Nucleus accumbens (tissue), 56 donors: Measurements from ENCODE around the gene NLGN4X.
A peak's percentile ranks its signal among the peaks of the same experiment; 100 is the strongest.

ENCODE experiments used
- DNase-seq, 56 donors: peaks; one replicate each; lab custom pipeline; 2025; lab: John Stamatoyannopoulos, UW

The NLGN4X gene

DNA sequence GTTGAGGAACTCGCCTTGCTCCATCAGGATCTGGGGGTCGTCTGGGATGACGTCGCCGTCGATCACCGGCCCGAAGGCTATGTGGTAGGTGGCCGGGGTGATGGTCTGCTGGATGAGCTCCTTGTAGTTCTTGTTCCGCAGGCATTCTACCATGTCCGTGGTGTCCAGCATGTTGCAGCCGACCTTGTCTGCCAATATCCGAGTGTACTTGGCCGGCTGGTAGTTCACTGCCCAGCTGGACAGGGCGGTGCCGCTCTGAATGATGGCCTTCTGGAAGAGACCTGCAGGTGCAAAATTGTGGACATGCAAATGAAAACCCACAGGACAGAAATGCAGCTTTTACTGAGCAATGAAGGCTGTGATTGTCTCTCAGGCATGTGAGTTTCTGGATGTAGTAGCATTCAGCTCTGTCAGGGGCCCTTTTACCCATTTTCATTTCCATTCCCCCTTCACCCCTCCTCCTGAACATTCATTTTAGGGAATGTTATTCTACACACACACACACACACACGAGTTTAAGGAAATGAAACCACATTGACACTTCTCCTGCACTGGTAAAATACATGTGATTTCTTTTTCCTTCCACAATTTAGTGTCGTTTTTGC lies 325.0 kb downstream of the NLGN4X start:
- DNase-seq, result peak in 20 of 56 donors; percentile 0 to 32 (median 4)

DNA sequence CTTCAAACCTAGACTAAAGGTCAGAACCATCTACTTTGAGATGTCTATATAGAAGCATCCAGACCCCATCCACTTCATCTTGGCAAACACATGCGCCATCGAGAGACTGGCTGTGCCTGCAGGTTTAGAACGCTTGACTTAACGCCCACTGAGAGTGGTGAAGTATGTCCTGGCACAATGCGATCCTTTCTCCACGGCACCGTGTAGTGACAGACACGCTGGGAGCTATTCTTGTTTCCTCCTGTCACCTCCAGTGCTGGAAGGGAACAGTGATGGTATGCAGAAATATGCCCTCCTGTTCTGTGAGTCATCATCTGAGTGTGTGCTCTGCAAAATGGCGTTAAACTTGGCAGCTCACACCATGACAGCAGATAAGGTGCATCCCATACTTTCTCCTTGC lies 330.2 kb downstream of the NLGN4X start:
- DNase-seq, result peak in 12 of 56 donors; percentile 0 to 52 (median 10)

DNA sequence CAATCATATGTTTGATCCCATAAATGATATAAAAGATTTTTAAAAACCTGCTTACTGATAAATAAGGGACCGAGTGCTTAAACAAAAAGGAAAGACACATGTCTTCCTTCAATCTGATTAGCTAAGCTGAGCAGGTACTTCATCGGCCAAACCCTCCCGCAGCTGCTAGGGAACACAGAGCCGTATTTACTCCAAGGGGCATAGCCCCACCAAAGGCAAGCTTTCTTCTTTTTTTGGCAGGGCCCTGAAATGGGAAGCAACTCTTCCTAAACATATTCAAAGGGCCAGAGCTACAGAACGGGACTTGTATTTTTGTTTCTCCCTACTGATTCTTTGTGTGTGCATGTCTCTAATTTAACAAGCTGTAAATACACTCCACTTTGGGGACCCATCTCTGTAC lies 337.3 kb downstream of the NLGN4X start:
- peak in 4 of 56 donors; percentile 1 to 5 (median 3) for DNase-seq

DNA sequence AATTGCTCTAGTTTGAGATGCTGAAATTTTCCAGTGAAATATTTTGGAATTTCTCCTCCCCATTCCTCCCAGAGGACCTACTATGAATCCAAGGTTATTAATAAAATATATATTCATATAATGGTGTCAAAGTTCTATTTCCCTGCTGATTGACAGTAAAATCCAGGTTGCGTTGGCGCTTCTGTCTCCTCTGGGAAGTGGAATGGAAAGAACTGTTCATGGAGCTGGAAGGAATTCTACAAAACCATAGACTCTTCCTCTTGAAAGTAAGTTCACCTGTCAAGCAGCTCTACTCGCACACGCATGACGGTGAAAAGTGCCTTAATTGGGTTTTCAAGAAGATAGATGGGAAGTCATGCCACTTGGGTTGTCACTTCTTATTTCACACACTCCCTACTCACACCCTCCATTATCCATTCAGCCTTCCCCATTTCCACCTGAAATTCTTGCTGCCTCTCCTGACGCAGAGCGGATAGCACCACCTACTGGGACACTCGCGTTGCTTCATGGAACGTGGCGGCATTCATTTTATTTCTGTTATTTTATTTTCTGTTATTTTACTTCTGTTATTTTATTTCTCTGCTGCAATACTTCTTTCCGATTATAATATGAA lies 351.6 kb downstream of the NLGN4X start:
- peak in 7 of 56 donors; percentile 0 to 19 (median 4) for DNase-seq

DNA sequence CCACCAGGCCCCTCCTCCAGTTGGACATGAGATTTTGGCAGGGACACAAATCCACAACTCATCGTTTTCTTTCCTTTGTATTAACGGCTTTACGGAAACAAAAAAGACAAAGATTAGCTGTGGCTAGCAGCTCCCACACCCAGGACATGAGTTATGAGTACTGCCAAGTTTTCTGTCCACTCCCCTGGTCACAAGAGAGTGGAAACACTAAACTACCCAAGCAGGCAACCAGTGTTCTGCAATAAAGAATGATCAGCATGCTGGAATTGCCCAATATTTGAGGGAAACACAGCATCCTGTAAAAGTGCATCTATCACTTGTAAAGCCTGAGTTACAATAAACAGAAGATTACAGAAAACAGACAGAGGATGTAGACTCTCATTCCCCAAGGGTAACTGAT lies 358.4 kb downstream of the NLGN4X start:
- DNase-seq, result no peak

DNA sequence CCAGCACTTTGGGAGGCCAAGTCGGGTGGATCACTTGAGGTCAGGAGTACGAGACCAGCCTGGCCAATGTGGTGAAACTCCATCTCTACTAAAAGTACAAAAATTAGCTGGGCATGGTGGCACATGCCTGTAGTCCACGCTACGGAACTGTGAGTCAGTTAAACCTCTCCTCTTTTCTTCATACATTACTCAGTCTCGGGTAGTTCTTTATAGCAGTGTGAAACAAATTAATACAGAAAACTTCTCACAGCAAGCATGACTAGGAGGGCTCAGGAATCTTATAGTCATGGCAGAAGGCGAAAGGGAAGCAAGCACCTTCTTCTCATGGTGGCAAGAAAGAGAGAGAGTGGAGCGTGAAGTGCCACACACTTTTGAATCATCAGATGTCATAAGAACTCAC lies 358.9 kb downstream of the NLGN4X start:
- DNase-seq, result no peak

DNA sequence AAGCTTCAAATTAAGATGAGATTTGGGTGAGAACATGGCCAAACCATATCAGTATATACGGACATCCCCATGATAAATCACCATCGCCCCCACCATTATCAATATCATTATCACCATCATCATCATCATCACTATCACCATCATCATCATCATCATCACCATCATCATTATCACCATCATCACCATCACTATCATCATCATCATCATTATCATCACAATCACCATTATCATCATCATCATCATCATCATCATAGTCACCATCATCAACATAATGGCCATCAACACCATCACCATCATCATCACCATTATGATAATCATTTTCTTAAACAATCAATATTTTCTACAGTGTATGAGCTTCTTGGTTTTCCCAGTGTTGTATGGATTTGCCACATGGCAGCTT lies 360.9 kb downstream of the NLGN4X start:
- DNase-seq, result no peak

DNA sequence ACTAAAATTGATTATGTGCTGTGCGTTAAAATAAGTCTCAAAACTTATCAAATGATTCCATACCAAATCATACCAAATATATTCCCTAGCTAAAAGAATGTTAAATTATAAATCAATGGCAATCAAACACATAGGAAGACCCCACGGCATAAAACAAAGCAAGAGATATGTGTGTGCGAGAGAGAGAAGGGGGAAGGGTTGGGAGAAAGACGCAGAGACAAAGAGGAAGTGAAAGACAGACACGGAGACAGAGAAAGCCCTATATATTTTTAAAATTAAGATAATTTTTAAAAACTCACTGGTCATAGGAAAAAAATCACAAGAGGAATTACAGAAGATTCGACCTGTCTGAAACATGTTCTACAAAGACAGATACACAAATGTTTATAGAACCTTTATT lies 371.4 kb downstream of the NLGN4X start:
- no peak for DNase-seq

DNA sequence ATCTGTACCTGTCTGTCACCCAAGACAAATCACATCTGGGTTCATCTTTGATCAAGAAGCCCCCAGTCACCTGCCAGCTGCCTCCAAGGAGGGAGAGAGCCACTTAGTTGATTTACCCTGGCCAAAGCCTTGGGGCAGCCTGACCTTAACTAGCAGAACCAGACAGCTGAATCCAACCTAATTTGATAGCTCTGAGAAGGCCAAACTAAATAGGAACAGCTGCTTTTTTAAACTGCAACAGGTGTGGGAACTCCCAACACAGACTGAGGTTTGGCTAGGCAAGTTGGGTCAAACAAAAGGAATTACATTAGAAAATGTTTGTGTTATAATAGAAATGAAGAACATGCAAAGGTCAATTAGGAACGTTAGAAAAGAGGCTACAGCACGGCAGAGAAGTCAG lies 375.7 kb downstream of the NLGN4X start:
- no peak for DNase-seq

DNA sequence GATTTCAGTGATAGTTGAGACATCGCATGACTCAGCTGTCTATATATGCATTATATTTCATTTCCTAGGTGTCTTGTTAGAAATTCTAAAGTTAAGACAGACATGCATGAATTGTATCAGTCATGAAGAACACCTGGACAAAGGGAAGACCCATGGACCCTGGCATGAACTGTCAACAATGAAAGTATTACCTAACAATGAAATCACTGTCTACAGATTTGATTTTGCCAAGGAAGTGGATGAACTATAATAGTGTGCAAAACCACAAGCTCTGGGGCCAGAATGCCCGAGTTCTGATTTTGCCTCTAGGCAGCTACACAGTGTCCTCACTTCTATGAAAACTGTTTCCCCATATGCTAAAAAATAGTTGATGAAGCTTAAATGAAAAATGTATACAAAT lies 386.1 kb downstream of the NLGN4X start:
- DNase-seq, result no peak
